ENCODE measurements around the gene BTN1A1. TPM values are rescaled to one million over a fixed set of nuclear protein-coding genes. Genes with fewer than 3 reads are reported as not detected.

The BTN1A1 gene
- total and polyA plus RNA-seq, 10 of the 15 experiments (the other 5 are each of a cell fraction or from before 2014, with no cell fraction given) = 0.05 to 2.2 (median 0.87) TPM

- no peak for TF ChIP-seq IKZF1 (conservative IDR thresholded peaks at IDR 0.05)
- no peak for TF ChIP-seq TCF3 (IDR thresholded peaks at IDR 0.05; ENCODE audit: borderline replicate concordance, insufficient read depth, low read depth, low read length)
- TF ChIP-seq ETV6 (conservative IDR thresholded peaks at IDR 0.05 in 1 of 2, IDR thresholded peaks at IDR 0.05 in 1 of 2; ENCODE audit: borderline replicate concordance in 1 of 2, low read depth in 1 of 2) = no peak
- TF ChIP-seq RELB (IDR thresholded peaks at IDR 0.05; ENCODE audit: low read depth) = no peak
- TF ChIP-seq YBX1 (IDR thresholded peaks at IDR 0.05) = no peak
Measured at GRCh38 chr6:26452631-26453235, 47.4 kb upstream of the BTN1A1 start (continued).

GRCh38 chr6:26454631-26455030 is 45.5 kb upstream of the BTN1A1 start:
- Histone ChIP-seq H3K4me3 (no peak overlapping the region), H3K27me3 (replicated peaks in 1 of 2; ENCODE audit: control insufficient read depth in 2 of 2, insufficient read depth in 2 of 2, low read length in 1 of 2) (no peaks in the 10 kb centered on the region), H4K20me1 (ENCODE audit: control insufficient read depth, insufficient read depth) (no peaks in the 10 kb centered on the region), H3K27ac (ENCODE audit: control insufficient read depth, insufficient read depth) (no peak overlapping the region), H3K9ac (ENCODE audit: control insufficient read depth, insufficient read depth, low read length) (no peak overlapping the region), H3K9me3 (replicated peaks; ENCODE audit: control insufficient read depth, insufficient read depth, low read length) (no peaks in the 10 kb centered on the region), H3K79me2 (ENCODE audit: control insufficient read depth, insufficient read depth, low read length) (peaks cover 19% of the 10 kb centered on the region), H3K4me2 (ENCODE audit: control insufficient read depth, insufficient read depth) (no peak overlapping the region), H3K36me3 (ENCODE audit: control insufficient read depth in 2 of 2, insufficient read depth in 2 of 2, low read length in 1 of 2) (peaks cover 1 to 14% of the 10 kb centered on the region in 2 experiments; a peak in 2 of 4 replicates), H3K4me1 (ENCODE audit: control insufficient read depth, insufficient read depth, low read length) (peaks cover 10% of the 10 kb centered on the region), H2AFZ (ENCODE audit: control insufficient read depth, low read depth, low read length) (no peak overlapping the region)
- intact Hi-C loops (cut with micrococcal nuclease; ENCODE audit: unreplicated experiment) = no loop called here
- ATAC-seq (no peak), DNase-seq (ENCODE audit: low read depth, low spot score) (no peak), FAIRE-seq (no peak)
- BruUV-seq (replicated peaks) = no TSS peak
- 46% methylated on average over 1 of the region's 1 CpG for WGBS (ENCODE audit: insufficient coverage, insufficient replicate concordance, low lambda C conversion rate, missing lambda C conversion rate)
- ChIA-PET SMC1A (ENCODE audit: uncharacterized antibody, unreplicated experiment) (interaction anchor here (0.8 to 2.9 kb wide), 5 partner anchors 9 to 22 kb away, joined by 3 to 25 read pairs (median 4); no protein-coding TSS in a partner anchor), RAD21 (ENCODE audit: unreplicated experiment) (interaction anchor here (0.6 to 1.0 kb wide), 2 partner anchors 9 to 96 kb away, joined by 4 to 5 read pairs; no protein-coding TSS in a partner anchor), POLR2A (interaction anchor here (0.7 to 2.6 kb wide), 2 partner anchors 9 to 15 kb away, joined by 3 to 21 read pairs; no protein-coding TSS in a partner anchor), CTCF (interaction anchor here (1.5 kb wide), 1 partner anchor 9 kb away, joined by 6 read pairs; no protein-coding TSS in a partner anchor)
- in situ Hi-C loops (cut with MboI) = no loop called here
- TF ChIP-seq SREBF2 (IDR thresholded peaks at IDR 0.05; ENCODE audit: low read length) (no peak), ATF7 (IDR thresholded peaks at IDR 0.05; ENCODE audit: low read depth) (no peak), ZNF687 (IDR thresholded peaks at IDR 0.05) (no peak), HCFC1 (IDR thresholded peaks at IDR 0.05; ENCODE audit: low read length) (no peak), KLF5 (IDR thresholded peaks at IDR 0.05; ENCODE audit: partially characterized antibody) (no peak), SMARCA5 (IDR thresholded peaks at IDR 0.05) (no peak), IKZF2 (IDR thresholded peaks at IDR 0.05) (no peak), NRF1 (conservative IDR thresholded peaks at IDR 0.05; ENCODE audit: low read depth, low read length) (no peak), MTA3 (IDR thresholded peaks at IDR 0.05; ENCODE audit: borderline replicate concordance, low read length) (no peak), CBX3 (IDR thresholded peaks at IDR 0.05; ENCODE audit: borderline replicate concordance, low read depth) (no peak)

Data from GM12878 (cell line).